Testis (tissue), 3 donors: ENCODE results near the gene AQP6. TPM values are rescaled to one million over a fixed set of nuclear protein-coding genes. Genes with fewer than 3 reads are reported as not detected.

ENCODE experiments used
- DNase-seq: peaks from one replicate; pipeline ENCODE4 v3.0.0-alpha.2; 2019
- H3K27ac ChIP-seq, 2 donors: fragments of 200-600 bp; sonication (generic); one replicate each; pipeline ENCODE4 v1.5.1; 2019
- H3K27me3 ChIP-seq: fragments of 200-600 bp; sonication (generic); one replicate; pipeline ENCODE4 v1.5.1; 2019
- H3K36me3 ChIP-seq: fragments of 200-600 bp; sonication (generic); one replicate; pipeline ENCODE4 v1.5.1; 2017; ENCODE audit warnings: low read depth; ENCODE audit errors: missing control alignments
- H3K4me1 ChIP-seq: fragments of 200-600 bp; sonication (generic); one replicate; pipeline ENCODE4 v1.5.1; 2019
- H3K4me3 ChIP-seq, 2 donors: fragments of 200-600 bp; sonication (generic); one replicate each; pipeline ENCODE4 v1.5.1; 2017 to 2019
- H3K9me3 ChIP-seq: fragments of 200-600 bp; sonication (generic); one replicate; pipeline ENCODE4 v1.5.1; 2017
- CTCF ChIP-seq, 3 experiments: fragments of 450-650 bp in 2 of 3; fragments of 200-600 bp in 1 of 3; sonication (generic) in 1 of 3; IDR thresholded peaks; one replicate each; pipeline ENCODE4 v1.5.1; 2016 to 2019; ENCODE audit warnings: antibody characterized with exemption in 3 of 3, mild to moderate bottlenecking in 2 of 3, moderate library complexity in 1 of 3
- POLR2A ChIP-seq: fragments of 450-650 bp; IDR thresholded peaks from one replicate; pipeline ENCODE4 v1.6.1; 2017; ENCODE audit warnings: antibody characterized with exemption, mild to moderate bottlenecking, moderate library complexity
- WGBS, 2 donors: methylation state at CpG; one replicate each; pipeline ENCODE4 v1.1.5; 2018; 5-methylcytosine and 5-hydroxymethylcytosine counted together
- intact Hi-C: fragments of 100-400 bp; cut with DNase I; formaldehyde crosslinking; loops from one replicate; pipeline ENCODE4 v1.15.1; 2023; ENCODE audit warnings: low total_unique reads
- polyA plus RNA-seq: library from polyadenylated mRNA; stranded (reverse); fragments of 350-450 nt; fragmentation: Illumina TruSeq; extraction: RNeasy Lipid Tissue Mini Kit (QIAGEN cat#74804); gene quantifications from one replicate; pipeline ENCODE4 v1.2.3, GENCODE V29; 2014; ENCODE audit warnings: low read depth, low replicate concordance; ENCODE audit not compliant: insufficient read depth
- total RNA-seq, 2 donors: library from RNA; depleted of rRNA; stranded (reverse); fragments of >200 nt; gene quantifications; one replicate each; pipeline ENCODE4 v1.2.3, GENCODE V29; 2016

The AQP6 gene
- total and polyA plus RNA-seq, 3 donors from 2014 or later, result 1.7 to 3.1 (median 2.2) TPM

GRCh38 chr12:49990273-49990672 lies 17.5 kb downstream of the AQP6 start:
- TF ChIP-seq CTCF (IDR thresholded peaks at IDR 0.05) (no peak), POLR2A (no peak)
- 87 to 91% methylated on average over 4 of the region's 4 CpGs for WGBS, 2 donors

GRCh38 chr12:49998453-49998852 lies 25.7 kb downstream of the AQP6 start:
- no peak overlapping the region for H3K4me3 ChIP-seq
- H3K27ac ChIP-seq, result no peak overlapping the region
- no peaks in the 10 kb centered on the region for H3K27me3 ChIP-seq
- intact Hi-C loops, result no loop called here
- no peaks in the 10 kb centered on the region for H3K36me3 ChIP-seq
- DNase-seq, result no peak
- H3K9me3 ChIP-seq, result no peaks in the 10 kb centered on the region
- WGBS, 2 donors, result 87 to 100% methylated on average over 2 of the region's 2 CpGs
- TF ChIP-seq POLR2A (no peak), CTCF (IDR thresholded peaks at IDR 0.05) (no peak)
- H3K4me1 ChIP-seq, result no peaks in the 10 kb centered on the region

More at GRCh38 chr12:49990273-49990672, 17.5 kb downstream of the AQP6 start:
- Histone ChIP-seq H3K9me3 (no peaks in the 10 kb centered on the region), H3K4me3 (no peak overlapping the region), H3K27me3 (no peaks in the 10 kb centered on the region), H3K27ac (no peak overlapping the region), H3K4me1 (no peaks in the 10 kb centered on the region), H3K36me3 (no peaks in the 10 kb centered on the region)
- no peak for DNase-seq
- intact Hi-C loops, result no loop called here

- DNase-seq, result no peak
- H3K4me1 ChIP-seq, result no peaks in the 10 kb centered on the region
- 78 to 81% methylated on average over 2 of the region's 2 CpGs for WGBS, 2 donors
- no peaks in the 10 kb centered on the region for H3K36me3 ChIP-seq
- H3K27ac ChIP-seq, result no peak overlapping the region
- TF ChIP-seq POLR2A (no peak), CTCF (IDR thresholded peaks at IDR 0.05) (no peak)
- H3K4me3 ChIP-seq, result no peak overlapping the region
- no peaks in the 10 kb centered on the region for H3K27me3 ChIP-seq
- H3K9me3 ChIP-seq, result no peaks in the 10 kb centered on the region
- intact Hi-C loops, result no loop called here
Observed at GRCh38 chr12:50003595-50003994, 30.8 kb downstream of the AQP6 start.

- H3K4me1 ChIP-seq, result no peaks in the 10 kb centered on the region
- H3K4me3 ChIP-seq, result no peak overlapping the region
- H3K27ac ChIP-seq, result no peak overlapping the region
- no peaks in the 10 kb centered on the region for H3K27me3 ChIP-seq
- no peaks in the 10 kb centered on the region for H3K9me3 ChIP-seq
- H3K36me3 ChIP-seq, result no peaks in the 10 kb centered on the region
- TF ChIP-seq POLR2A (no peak), CTCF (IDR thresholded peaks at IDR 0.05) (no peak)
- no peak for DNase-seq
- intact Hi-C loops, result no loop called here
Observed at GRCh38 chr12:50004696-50005095, 31.9 kb downstream of the AQP6 start.

- no peaks in the 10 kb centered on the region for H3K36me3 ChIP-seq
- WGBS, 2 donors, result 75 to 84% methylated on average over 3 of the region's 3 CpGs
- no peaks in the 10 kb centered on the region for H3K4me1 ChIP-seq
- no peaks in the 10 kb centered on the region for H3K27me3 ChIP-seq
- DNase-seq, result no peak
- no peak for TF ChIP-seq CTCF (IDR thresholded peaks at IDR 0.05)
- H3K9me3 ChIP-seq, result no peaks in the 10 kb centered on the region
- no peak overlapping the region for H3K27ac ChIP-seq
- H3K4me3 ChIP-seq, result no peak overlapping the region
- intact Hi-C loops, result no loop called here
Observed at GRCh38 chr12:50005175-50005574, 32.4 kb downstream of the AQP6 start.
